GM15510 (cell line): ENCODE data around the gene COL6A2.

ENCODE experiments used
- POLR2A ChIP-seq: IDR thresholded peaks from 3 replicates; pipeline ENCODE4 v1.6.1; 2011; ENCODE audit warnings: borderline replicate concordance; ENCODE audit not compliant: insufficient read length; ENCODE audit errors: extremely low read depth

Gene COL6A2

DNA sequence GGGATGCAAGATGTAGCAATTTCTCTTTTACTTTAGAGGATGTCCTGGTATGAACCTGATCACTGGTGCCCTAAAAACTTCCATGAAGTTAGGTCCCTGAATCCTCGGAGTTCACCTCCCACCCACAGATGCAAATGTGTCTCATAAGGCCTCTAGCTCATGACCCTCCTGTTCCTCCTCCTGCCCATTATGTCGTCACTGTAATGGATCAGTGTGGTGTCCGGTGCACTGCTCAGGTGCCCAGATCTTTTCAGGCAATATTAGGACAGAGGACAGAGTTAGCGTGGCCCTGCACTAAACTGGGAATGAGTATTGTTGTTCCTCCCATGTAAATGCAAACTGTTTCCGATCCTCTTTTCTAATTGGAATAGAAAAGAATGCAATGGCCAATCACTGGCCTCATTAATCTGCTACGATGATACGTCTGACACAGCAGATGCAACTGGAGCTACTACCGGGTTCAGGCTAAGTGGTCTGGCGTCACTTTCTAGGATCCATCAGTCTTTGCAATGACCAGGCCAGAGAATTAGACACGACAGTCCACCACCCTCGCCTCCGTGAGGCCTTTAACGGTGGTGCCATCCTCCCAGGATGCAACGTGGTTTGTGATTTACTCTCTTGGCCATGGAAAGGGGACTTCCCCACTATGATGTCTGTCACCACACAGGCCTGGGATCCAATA lies 3.4 kb upstream of the COL6A2 start:
- TF ChIP-seq POLR2A, result no peak

DNA sequence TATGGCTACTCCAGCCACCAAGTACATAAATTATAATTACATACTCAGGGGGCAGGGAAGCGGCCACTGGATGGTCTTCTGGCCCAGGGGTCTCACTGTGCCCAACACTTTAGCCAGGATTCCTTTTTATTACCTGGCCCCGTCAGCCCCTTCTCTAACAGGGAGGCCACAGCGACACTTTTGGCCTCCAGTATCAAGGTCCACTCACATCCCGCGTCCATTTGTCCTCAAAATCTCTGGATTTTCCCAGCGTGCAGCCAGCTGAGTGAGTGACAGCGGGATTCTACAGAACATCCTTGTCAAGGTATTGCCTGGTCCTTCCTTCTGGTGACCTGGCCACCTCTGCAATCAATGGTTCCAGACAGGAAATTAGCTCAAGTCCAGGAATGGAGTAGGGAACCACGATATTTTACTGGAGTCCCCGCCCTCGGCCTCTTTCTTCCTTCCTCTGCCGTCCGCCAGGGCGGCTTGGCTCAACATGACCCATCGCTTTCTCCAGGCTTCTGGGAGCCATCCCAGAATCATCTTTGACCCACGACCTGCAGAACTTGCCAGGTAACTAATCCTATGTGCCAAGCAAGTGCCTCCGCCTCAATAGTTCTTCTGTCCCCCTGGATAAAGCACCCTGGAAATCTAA lies 2.7 kb upstream of the COL6A2 start:
- TF ChIP-seq POLR2A, result no peak

DNA sequence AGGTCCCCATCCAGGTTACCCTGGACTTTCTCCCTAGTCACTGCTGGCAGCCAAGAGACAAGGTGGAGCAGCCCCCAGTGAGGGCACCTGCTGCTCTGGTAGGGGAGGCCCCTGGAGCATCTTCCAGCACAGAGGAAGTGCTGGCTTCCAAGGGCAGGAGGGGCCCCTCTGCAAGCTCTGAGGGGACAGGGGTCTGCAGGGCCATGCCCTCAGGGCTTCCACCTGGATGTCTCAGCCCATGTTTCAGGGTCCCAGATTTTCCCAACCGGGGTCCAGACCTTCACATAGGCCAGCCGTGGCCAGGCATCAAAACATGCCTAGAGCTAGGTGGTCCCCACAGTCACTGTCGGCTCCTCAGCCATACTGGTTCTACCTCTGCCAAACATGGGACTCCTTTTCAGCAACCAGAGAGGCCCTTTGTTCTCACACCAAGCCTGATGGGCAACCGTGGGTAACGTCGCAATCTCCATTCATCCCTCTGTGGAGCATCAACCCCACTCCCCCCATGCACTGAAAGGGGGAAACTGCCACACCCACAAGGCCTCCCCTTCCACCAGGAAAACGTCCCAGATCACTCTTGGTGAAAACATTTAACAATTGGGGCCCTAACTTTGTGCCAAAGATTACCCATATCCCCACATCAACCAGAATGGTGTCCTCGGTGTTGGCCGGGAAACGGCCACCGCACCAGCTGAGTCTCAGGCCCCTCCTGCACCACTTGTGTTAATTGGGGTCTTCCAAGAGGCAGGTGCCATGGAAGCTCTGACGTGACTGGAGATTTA lies 1.9 kb upstream of the COL6A2 start:
- no peak for TF ChIP-seq POLR2A

DNA sequence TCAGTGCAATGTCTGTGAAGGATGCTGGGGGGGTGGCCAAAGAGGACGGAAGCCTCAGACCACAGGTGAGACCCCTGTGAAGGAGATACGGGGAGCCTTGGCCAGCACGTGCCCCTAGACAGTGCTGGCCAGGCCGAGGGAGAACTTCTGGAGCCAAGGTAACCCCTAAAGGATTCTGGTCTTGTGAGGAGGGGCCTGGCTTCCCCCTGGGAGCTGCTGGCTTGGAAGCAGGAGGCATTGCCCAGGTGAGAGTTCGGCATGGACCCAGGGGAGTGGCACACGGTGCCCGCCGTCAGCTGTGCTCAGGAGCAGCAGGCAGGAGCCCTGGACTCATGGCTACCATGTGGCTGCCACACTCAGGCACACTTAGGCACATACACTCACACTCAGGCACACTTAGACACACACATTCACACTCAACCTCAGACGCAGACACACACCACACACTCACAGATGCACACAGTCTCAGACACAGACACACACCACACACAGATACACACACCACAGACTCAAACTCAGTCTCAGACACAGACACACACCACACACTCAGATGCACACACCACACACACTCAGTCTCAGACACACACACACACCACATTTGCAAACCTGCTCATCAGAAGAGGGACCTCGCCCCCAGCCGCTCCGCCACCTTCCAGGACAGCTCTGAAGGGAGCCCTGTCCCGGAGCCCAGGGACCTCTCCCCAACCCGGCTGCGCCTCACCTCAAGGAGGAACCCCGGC lies 1.1 kb upstream of the COL6A2 start:
- no peak for TF ChIP-seq POLR2A

DNA sequence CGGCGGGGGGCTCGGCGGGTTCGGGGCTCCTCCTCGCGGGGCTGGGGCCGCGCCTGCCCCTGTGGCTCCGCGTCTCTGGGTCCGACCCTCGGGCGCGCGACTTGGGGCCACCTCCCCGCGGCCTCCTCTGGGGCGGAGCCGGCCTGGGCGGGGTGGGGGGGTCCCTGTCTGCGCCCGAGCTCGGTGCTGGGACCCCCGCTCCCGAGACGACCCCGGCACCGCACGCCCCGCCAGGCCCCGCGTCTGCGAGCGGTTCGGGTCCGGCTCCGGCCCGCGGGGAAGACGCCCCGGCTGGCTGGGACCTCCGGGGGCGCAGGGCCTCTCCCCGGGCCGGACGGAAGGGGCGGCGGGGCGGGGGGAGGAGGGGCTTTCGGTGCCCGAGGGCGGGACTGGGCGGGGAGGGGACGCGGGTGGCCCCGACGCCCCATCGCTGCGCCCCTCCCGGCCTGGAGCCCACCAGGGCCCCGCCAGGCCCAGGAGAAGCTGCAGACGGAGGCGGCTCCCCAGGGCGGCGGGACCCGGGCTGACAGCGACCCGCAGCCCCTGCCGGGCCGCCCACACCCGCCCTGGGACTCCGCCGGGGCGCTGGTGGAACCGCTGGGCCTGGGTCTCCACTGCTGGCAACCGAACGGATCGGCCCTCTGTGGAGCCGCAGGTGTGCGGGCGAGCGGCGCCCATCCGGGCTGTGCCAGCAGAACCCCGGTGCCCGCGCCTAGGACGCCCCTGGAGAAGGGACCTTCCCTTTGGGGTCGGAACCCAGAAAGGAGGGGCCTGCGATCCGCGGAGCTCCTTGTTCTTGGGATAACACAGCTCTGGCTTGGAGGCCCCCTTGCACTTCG lies 610 bp downstream of the COL6A2 start:
- no peak for TF ChIP-seq POLR2A

DNA sequence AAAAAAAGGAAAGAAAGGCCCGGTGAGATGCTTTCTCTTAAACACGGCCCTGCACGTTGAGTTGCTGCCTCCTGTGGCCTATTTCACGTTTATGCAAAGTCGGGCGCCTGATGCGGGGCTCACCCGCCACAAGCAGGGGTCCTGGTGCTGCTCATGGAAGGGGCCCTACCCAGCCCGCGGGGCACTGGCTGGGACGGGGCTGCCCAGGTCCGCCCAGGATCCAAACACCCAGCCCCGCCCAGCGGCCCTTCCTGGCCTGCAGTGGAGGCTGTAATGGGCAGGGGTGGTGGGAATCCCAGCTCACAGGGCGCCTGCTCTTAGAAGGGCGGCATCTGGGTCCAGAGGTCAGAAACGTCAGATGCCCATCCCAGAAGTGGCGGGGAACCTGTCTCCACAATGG lies 1.6 kb downstream of the COL6A2 start:
- TF ChIP-seq POLR2A, result no peak

DNA sequence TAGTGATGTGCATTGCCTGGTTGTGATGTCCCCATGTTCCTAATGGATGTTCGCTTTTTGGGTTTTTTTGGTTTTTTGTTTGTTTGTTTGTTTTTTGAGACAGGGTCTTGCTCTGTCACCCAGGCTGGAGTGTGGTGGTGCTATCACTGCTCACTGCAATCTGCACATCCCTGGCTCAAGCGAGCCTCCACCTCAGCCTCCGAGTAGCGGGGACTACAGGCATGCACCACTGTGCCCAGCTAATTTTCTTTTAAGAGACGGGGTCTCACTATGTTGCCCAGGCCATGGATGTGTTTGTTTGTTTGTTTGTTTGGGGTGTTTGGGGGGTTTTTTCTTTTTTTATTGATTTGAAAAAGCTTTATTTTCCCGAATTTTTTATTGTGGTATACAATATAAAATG lies 2.1 kb downstream of the COL6A2 start:
- no peak for TF ChIP-seq POLR2A

DNA sequence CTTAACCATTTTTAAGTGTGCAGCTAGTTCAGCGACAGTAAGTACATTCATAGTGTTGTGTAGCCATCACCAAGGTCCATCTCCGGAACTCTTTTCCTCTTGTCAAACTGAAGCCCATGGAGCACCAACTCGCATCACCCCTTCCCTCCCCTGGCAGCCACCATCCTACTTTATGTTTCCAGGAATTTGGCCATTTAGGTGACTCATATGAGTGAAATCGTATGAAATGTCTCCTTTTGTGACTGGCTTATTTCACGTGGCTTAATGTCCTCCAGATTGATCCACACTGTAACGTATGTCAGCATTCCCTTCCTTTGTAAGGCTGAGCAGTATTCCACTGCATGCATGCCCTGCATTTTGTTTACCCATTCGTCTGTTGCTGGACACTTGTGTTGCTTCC lies 2.5 kb downstream of the COL6A2 start:
- no peak for TF ChIP-seq POLR2A

DNA sequence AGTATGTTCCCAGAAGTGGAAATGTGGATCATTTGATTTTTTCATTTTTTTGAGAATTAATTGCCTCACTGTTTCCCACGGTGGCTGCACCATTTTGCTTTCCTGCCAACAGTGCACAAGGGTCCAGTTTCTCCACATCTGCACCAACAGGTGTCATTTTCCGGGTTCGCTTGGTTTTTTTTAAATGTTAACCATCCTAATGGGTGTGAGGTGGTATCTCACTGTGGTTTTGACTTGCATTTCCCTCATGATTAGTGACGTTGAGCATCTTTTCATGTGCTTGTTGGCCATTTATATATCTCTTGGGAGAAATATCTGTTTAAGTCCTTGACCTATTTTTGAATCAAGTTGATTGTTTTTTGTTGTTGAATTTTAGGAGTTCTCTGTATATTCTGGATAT lies 3.0 kb downstream of the COL6A2 start:
- no peak for TF ChIP-seq POLR2A

DNA sequence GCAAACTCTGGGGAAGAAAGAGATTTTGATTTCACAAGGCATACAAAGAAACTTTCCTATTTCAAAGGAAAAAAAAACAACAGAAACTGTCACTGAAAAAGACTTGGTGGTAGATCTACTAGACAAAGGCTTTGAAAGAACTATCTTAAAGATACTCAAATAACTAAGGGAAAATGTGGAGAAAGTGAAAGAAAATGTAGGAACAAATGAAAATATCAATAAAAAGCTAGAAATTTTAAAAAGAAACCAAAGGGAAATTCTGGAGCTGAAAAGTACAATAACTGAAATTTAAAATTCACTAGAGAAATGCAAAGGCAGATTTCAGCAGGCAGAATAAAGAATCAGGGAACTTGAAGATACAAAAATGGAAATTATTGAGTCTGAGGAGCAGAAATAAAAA lies 6.2 kb downstream of the COL6A2 start:
- TF ChIP-seq POLR2A, result no peak

DNA sequence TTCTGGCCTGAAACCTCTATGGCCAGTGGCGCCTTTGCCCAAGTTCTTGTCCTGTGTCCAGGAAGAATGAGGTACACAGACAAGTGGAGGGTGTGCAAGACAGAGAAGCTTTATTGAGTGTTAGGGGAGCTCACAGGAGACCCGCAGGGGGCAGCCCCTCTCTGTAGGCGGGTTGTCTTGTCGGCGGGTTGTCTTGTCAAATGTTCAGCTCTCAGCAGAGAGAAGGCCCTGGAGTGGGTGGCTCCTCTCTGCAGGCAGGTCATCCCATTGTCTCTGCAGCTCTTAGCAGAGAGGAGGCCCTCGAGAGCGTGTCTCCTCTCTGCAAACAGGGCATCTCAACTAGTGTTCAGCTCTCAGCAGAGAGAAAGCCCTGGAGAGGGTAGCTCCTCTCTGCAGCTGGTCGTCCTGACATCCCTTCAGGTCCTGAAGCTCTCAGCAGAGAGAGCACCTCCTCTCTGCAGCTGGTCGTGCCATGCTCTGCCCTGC lies 11.0 kb downstream of the COL6A2 start:
- TF ChIP-seq POLR2A, result no peak

DNA sequence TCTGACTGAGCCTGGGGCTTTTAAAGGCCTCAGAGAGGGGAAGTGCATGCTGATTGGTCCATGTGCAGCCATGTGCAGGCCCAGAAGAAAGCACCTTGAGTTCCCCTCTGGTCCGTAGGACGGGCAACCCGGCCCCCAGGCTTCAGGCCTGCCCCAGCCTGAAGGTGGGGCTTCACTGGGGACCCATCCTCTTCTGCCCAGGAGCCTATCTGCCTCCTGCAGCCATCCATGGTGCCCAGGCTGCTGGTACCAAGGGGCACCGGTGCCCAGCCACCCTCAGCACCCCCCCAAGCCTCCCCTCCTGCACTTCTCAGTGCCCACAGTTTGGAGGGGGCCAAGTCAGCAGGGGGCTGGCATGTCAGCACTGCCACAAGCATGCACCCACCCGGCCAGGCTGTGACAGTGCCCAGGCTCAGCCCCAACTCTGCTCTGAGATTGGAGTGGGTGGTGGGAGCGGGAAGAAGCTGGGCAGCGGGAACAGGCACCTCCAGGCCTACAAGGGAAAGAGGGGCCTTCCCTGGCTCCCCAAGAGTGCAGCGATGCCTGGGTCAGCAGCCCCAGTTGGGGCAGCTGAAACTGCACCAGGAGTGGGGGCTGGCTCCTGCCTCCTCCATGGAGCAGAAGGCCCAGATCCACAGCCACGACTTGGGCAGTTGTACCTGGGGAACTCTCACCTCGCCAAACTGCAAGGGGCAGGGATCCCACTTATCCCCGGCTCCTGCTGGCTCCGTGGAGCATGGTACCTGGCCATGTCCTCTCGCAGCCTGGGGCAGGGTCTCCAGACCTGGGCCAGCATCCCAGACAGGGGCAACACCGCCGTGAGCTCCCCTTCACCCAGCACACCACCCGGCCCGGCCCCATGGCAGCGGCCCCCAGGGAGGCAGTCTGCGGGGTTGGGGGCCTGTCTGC lies 11.7 kb downstream of the COL6A2 start:
- no peak for TF ChIP-seq POLR2A
